Activated naive CD8-positive, alpha-beta T cell treated with anti-CD3 and anti-CD28 coated beads, Interleukin-2, amount 10 ng/mL, durations not matched to agents 7 days and 5 days (primary cell): ENCODE data around the gene CCP110. TPM values are rescaled to one million over a fixed set of nuclear protein-coding genes. Genes with fewer than 3 reads are reported as not detected.
"Not testable (repeated sequence)": the region's sequence is repeated elsewhere in the genome, so short reads cannot be mapped to it uniquely, and the experiment has no call there.

ENCODE experiments used
- ATAC-seq: fragments of 150-1000 bp; cut with Tn5 transposase; one replicate; pipeline ENCODE4 v1.10.0; 2021; ENCODE audit warnings: low read depth, moderate library complexity
- POLR2A ChIA-PET: fragments of 350-600 bp; sonication (Branson Sonifier 250); formaldehyde crosslinking; loops from one replicate; lab custom pipeline; 2021; ENCODE audit warnings: antibody characterized with exemption; lab: Charles Lee
- DNase-seq: peaks from one replicate; pipeline ENCODE4 v3.0.0; 2021
- H3K27ac Mint-ChIP-seq: one replicate; pipeline ENCODE4 v1.8.0; 2022; ENCODE audit warnings: mild to moderate bottlenecking, mixed read lengths
- H3K27me3 Mint-ChIP-seq: one replicate; pipeline ENCODE4 v1.8.0; 2022; ENCODE audit warnings: mild to moderate bottlenecking, moderate library complexity, mixed read lengths
- H3K36me3 Mint-ChIP-seq: one replicate; pipeline ENCODE4 v1.8.0; 2021; ENCODE audit warnings: mild to moderate bottlenecking, mixed read lengths
- H3K4me1 Mint-ChIP-seq: one replicate; pipeline ENCODE4 v1.8.0; 2021; ENCODE audit warnings: mixed read lengths
- H3K4me3 Mint-ChIP-seq: one replicate; pipeline ENCODE4 v1.8.0; 2022; ENCODE audit warnings: mild to moderate bottlenecking, moderate library complexity, mixed read lengths
- H3K9me3 Mint-ChIP-seq: one replicate; pipeline ENCODE4 v1.8.0; 2021; ENCODE audit warnings: mixed read lengths
- total RNA-seq, 2 experiments: library from RNA; stranded (reverse); gene quantifications; one replicate each; pipeline ENCODE4 v1.2.3, GENCODE V29; 2021

CCP110 gene
- total RNA-seq, 2 experiments from 2014 or later = 35.2 to 38.1 TPM

DNA sequence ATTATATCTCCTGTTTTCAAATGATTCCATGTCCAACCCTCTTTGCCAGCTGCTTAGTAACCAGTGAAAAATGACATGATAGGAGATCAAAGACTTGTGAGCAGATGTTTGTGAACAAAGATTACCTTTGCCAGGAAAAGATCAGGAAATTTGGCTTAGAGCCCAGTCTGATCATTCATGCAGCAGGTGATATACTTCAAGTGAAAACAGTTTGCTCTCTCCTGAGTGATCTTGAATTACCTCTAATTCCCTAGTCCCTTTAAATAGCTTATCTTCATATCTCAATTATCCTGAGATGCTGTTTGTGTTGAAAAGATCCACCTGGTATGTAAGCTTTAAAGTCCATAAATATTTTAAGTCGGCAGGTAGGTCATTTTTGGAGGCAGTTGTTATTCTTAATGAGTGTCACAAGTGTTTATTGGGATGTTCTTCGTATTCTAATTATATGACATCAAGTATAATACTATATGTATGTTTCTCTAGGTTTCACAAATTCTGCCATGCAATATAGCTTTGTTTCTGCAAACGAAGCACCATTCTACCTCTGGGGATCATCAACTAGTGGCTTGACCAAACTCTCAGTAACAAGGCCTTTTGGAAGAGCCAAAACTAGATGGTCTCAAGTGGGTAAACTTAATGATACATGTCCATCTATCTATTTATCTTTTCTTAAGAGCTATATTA lies 18.5 kb downstream of the CCP110 start:
- peaks cover 1% of the 10 kb centered on the region for H3K4me1 Mint-ChIP-seq
- POLR2A ChIA-PET = interaction anchor here (1.0 kb wide), 1 partner anchor 13 kb away, joined by 4 read pairs; the partner anchor contains the start of gene VPS35L
- H3K27ac Mint-ChIP-seq = no peak overlapping the region
- no peaks in the 10 kb centered on the region for H3K9me3 Mint-ChIP-seq
- ATAC-seq (no peak), DNase-seq (no peak)
- H3K4me3 Mint-ChIP-seq = no peak overlapping the region
- H3K36me3 Mint-ChIP-seq = peaks cover 36% of the 10 kb centered on the region
- H3K27me3 Mint-ChIP-seq = no peaks in the 10 kb centered on the region

- POLR2A ChIA-PET = interaction anchor here (1.0 kb wide), 1 partner anchor 12 kb away, joined by 4 read pairs; the partner anchor contains the start of gene VPS35L
- not testable (repeated sequence) for H3K9me3 Mint-ChIP-seq, H3K4me3 Mint-ChIP-seq, H3K27me3 Mint-ChIP-seq, H3K4me1 Mint-ChIP-seq, DNase-seq, H3K27ac Mint-ChIP-seq, ATAC-seq
- H3K36me3 Mint-ChIP-seq = peaks cover 35% of the 10 kb centered on the region
Measured at GRCh38 chr16:19543278-19543996, 19.7 kb downstream of the CCP110 start.

GRCh38 chr16:19548144-19548543 lies 24.4 kb downstream of the CCP110 start:
- Mint-ChIP-seq H3K27ac (no peak overlapping the region), H3K4me1 (peaks cover 1% of the 10 kb centered on the region), H3K27me3 (no peaks in the 10 kb centered on the region), H3K36me3 (peaks cover 15% of the 10 kb centered on the region), H3K9me3 (no peaks in the 10 kb centered on the region), H3K4me3 (no peak overlapping the region)
- POLR2A ChIA-PET = interaction anchor here (1.5 kb wide), 1 partner anchor 23 kb away, joined by 6 read pairs; no protein-coding TSS in a partner anchor
- ATAC-seq (no peak), DNase-seq (no peak)

DNA sequence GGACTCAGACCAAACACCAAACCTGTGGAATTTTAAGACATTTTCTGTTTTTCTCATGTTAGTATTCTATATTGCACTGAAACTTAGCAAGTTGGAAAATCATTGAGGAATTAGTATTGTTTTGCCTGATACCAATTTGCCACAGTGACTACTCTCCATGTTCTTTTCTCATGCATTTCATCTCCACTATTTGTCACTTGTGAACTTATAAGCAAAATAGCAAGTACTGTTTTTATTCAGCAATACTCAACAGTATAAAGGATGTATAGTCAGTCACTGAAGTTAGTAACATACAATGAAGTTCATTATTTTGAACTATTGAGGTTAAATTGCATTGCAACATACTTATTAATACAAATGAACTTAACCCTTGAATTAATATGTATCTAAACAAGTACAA lies 25.9 kb downstream of the CCP110 start:
- Mint-ChIP-seq H3K27me3 (no peaks in the 10 kb centered on the region), H3K4me1 (peaks cover 3% of the 10 kb centered on the region), H3K27ac (no peak overlapping the region), H3K36me3 (peaks cover 5% of the 10 kb centered on the region), H3K9me3 (no peaks in the 10 kb centered on the region), H3K4me3 (no peak overlapping the region)
- ATAC-seq = no peak
- no peak for DNase-seq
- POLR2A ChIA-PET = no interaction called here

- DNase-seq (peak; percentile 94), ATAC-seq (peak; percentile 98)
- H3K4me1 Mint-ChIP-seq = peaks cover 15% of the 10 kb centered on the region
- no peaks in the 10 kb centered on the region for H3K27me3 Mint-ChIP-seq
- peak within 1 kb of the TSS; percentile 91 for H3K27ac Mint-ChIP-seq
- peak within 1 kb of the TSS; percentile 91 for H3K4me3 Mint-ChIP-seq
- peaks cover 2% of the 10 kb centered on the region for H3K36me3 Mint-ChIP-seq
- POLR2A ChIA-PET = interaction anchor here (0.7 to 5.9 kb wide), 9 partner anchors 8 to 488 kb away, joined by 3 to 48 read pairs (median 4); partner anchors contain the start of genes CCP110, COQ7, IQCK and KNOP1
- H3K9me3 Mint-ChIP-seq = no peaks in the 10 kb centered on the region
Measured at GRCh38 chr16:19555186-19555937, 31.6 kb downstream of the CCP110 start, which contains the start of gene VPS35L. VPS35L (plus strand) TSS chr16:19555703; CDS start chr16:19555730, 27 bp downstream.

GRCh38 chr16:19555938-19556771 lies 32.4 kb downstream of the CCP110 start:
- H3K27me3 Mint-ChIP-seq = no peaks in the 10 kb centered on the region
- peak overlapping the region; percentile 91 for H3K27ac Mint-ChIP-seq
- DNase-seq = no peak
- no peaks in the 10 kb centered on the region for H3K9me3 Mint-ChIP-seq
- no peak for ATAC-seq
- POLR2A ChIA-PET = interaction anchor here (0.7 to 5.9 kb wide), 6 partner anchors 14 to 489 kb away, joined by 3 to 48 read pairs (median 4); partner anchors contain the start of genes CCP110, COQ7, IQCK and KNOP1
- peaks cover 15% of the 10 kb centered on the region for H3K4me1 Mint-ChIP-seq
- peaks cover 2% of the 10 kb centered on the region for H3K36me3 Mint-ChIP-seq
- H3K4me3 Mint-ChIP-seq = peak overlapping the region; percentile 91

GRCh38 chr16:19559242-19559910 lies 35.6 kb downstream of the CCP110 start:
- POLR2A ChIA-PET = no interaction called here
- no peak for ATAC-seq

DNA sequence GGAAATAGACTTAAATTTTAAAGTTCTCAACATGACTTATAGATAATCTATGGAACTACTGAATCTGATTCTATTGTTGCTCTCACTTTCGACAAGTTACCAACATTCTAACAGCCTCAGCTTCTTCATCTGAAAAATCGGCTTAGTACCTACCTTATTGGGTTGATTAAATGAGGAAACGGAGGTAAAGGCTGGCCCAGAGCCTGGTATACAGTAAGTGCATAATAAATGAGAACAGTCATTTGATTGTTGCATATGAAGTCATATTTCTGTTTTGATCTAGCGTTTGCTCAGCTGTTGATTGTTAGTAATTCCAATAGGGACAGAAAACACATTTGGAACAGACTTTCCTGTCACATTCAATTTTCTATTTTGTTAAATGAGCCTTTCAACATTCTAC lies 36.3 kb downstream of the CCP110 start:
- Mint-ChIP-seq H3K4me3 (no peak overlapping the region), H3K36me3 (peaks cover 11% of the 10 kb centered on the region), H3K27ac (no peak overlapping the region), H3K9me3 (peaks cover 3% of the 10 kb centered on the region), H3K27me3 (no peaks in the 10 kb centered on the region), H3K4me1 (peaks cover 13% of the 10 kb centered on the region)
- no peak for DNase-seq
- ATAC-seq = no peak
- POLR2A ChIA-PET = no interaction called here

More at GRCh38 chr16:19559242-19559910, 35.6 kb downstream of the CCP110 start:
- Mint-ChIP-seq H3K4me1 (peaks cover 13% of the 10 kb centered on the region), H3K4me3 (no peak overlapping the region), H3K36me3 (peaks cover 6% of the 10 kb centered on the region), H3K27ac (no peak overlapping the region), H3K27me3 (no peaks in the 10 kb centered on the region), H3K9me3 (peaks cover 3% of the 10 kb centered on the region)
- DNase-seq = no peak

DNA sequence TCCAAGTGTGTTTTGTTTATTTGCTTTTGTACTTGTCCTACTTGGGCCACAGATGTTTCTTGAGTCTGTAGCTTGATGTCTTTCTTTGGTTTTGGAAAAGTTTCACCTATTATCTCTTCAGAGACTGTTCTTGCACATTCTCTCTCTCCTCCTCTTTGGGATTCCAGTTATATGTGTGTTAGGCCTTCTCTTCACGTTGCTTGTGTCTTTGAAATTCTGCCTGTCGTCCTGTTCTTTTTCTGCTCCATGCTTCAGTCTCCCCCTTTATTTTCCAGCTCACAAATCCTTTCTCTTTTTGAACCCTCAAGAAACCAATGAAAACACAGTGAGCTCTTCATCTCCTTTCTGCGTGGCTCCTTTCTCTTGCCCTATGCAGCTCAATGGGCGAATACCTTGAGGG lies 39.6 kb downstream of the CCP110 start:
- DNase-seq (no peak), ATAC-seq (no peak)
- peaks cover 3% of the 10 kb centered on the region for H3K4me1 Mint-ChIP-seq
- H3K4me3 Mint-ChIP-seq = no peak overlapping the region
- H3K27ac Mint-ChIP-seq = no peak overlapping the region
- H3K9me3 Mint-ChIP-seq = peaks cover 3% of the 10 kb centered on the region
- H3K27me3 Mint-ChIP-seq = no peaks in the 10 kb centered on the region
- peaks cover 17% of the 10 kb centered on the region for H3K36me3 Mint-ChIP-seq
- POLR2A ChIA-PET = interaction anchor here (0.8 kb wide), 1 partner anchor 8 kb away, joined by 3 read pairs; the partner anchor contains the start of gene VPS35L

GRCh38 chr16:19566362-19566761 lies 42.6 kb downstream of the CCP110 start:
- H3K27ac Mint-ChIP-seq = no peak overlapping the region

DNA sequence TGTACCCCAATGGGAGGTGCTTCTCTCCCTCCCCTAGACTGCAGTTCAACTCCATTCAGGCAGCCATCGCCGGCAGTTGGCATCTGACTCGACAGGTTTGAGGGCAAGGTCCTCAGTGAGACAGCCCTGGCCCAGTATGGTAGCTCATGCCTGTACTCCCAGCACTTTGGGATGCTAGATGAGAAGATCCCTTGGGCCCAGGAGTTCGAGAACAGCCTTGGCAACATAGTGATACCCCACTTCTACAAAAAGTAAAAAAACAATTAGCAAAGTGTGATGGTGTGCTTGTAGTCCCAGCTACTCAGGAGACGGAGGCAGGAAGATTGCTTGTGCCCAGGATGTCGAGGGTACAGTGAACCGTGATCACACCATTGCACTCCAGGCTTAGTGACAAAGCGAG lies 43.8 kb downstream of the CCP110 start:
- DNase-seq (no peak), ATAC-seq (no peak)
- Mint-ChIP-seq H3K4me1 (no peaks in the 10 kb centered on the region), H3K4me3 (no peak overlapping the region), H3K27me3 (no peaks in the 10 kb centered on the region), H3K36me3 (peaks cover 15% of the 10 kb centered on the region), H3K9me3 (peaks cover 3% of the 10 kb centered on the region), H3K27ac (no peak overlapping the region)
- POLR2A ChIA-PET = no interaction called here

More at GRCh38 chr16:19566362-19566761, 42.6 kb downstream of the CCP110 start:
- Mint-ChIP-seq H3K9me3 (peaks cover 3% of the 10 kb centered on the region), H3K4me3 (no peak overlapping the region), H3K27me3 (no peaks in the 10 kb centered on the region), H3K4me1 (peaks cover under 1% of the 10 kb centered on the region), H3K36me3 (peaks cover 17% of the 10 kb centered on the region)
- DNase-seq (no peak), ATAC-seq (no peak)
- POLR2A ChIA-PET = no interaction called here

GRCh38 chr16:19573997-19574396 lies 50.3 kb downstream of the CCP110 start:
- no peaks in the 10 kb centered on the region for H3K27me3 Mint-ChIP-seq
- H3K36me3 Mint-ChIP-seq = peaks cover 33% of the 10 kb centered on the region
- ATAC-seq = no peak
- H3K27ac Mint-ChIP-seq = no peak overlapping the region
- H3K4me1 Mint-ChIP-seq = no peaks in the 10 kb centered on the region
- POLR2A ChIA-PET = no interaction called here
- H3K9me3 Mint-ChIP-seq = no peaks in the 10 kb centered on the region
- no peak for DNase-seq
- H3K4me3 Mint-ChIP-seq = no peak overlapping the region
